ENCODE data around the gene METTL22. TPM values are rescaled to one million over a fixed set of nuclear protein-coding genes. Genes with fewer than 3 reads are reported as not detected.

The METTL22 gene
- total RNA-seq, 1 donor from 2014 or later, result 39.0 TPM

- H3K27me3 Mint-ChIP-seq (ENCODE audit: low read depth), result no peaks in the 10 kb centered on the region
- no peak overlapping the region for H3K27ac Mint-ChIP-seq
- H3K9me3 Mint-ChIP-seq, result no peaks in the 10 kb centered on the region
- peaks cover 14% of the 10 kb centered on the region for H3K4me1 Mint-ChIP-seq (ENCODE audit: low read depth)
- intact Hi-C loops (cut with micrococcal nuclease), result no loop called here
- H3K4me3 Mint-ChIP-seq (ENCODE audit: low read depth), result no peak overlapping the region
- peaks cover 64% of the 10 kb centered on the region for H3K36me3 Mint-ChIP-seq (ENCODE audit: low read depth)
- DNase-seq (ENCODE audit: low spot score), result no peak
Measured at GRCh38 chr16:8627456-8627855, 6.0 kb downstream of the METTL22 start.

GRCh38 chr16:8628981-8629725, 7.7 kb downstream of the METTL22 start:
- peaks cover 69% of the 10 kb centered on the region for H3K36me3 Mint-ChIP-seq (ENCODE audit: low read depth)

DNA sequence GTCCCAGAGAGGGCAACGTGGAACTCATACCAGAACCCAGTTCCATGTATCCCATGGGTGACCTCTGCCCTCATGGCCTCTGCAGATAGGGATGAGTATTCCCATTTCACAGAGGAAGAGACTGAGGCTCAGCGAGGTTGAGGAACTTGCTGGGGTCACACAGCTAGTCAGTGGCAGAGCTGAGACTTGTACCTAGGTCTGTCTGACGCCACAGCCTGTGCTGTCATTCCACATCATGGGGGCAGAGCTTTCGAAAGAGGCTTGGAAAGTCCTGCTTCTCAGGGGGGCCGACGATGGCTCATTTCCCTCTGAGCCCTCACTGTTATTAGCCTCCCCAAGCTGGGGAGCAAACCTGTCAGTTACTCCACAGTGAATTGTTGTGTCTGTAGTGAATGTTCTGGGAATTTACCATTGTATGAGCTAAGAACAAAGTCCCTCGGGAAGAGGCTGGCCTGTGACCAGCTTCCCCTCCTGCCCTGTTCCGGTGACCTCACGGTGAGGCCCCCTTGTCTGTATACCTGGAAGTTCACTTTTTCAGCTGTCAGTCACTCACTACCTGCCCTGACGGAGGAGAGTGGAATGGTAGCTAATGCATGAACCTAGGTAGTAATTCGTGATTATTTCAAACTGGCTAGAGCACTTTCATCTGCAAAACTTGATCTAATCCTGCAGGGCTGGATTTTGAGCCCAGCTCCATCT, 8.9 kb downstream of the METTL22 start:
- no peaks in the 10 kb centered on the region for H3K9me3 Mint-ChIP-seq
- no peaks in the 10 kb centered on the region for H3K4me1 Mint-ChIP-seq (ENCODE audit: low read depth)
- H3K27ac Mint-ChIP-seq, result no peak overlapping the region
- H3K27me3 Mint-ChIP-seq (ENCODE audit: low read depth), result no peaks in the 10 kb centered on the region
- intact Hi-C loops (cut with micrococcal nuclease), result no loop called here
- peaks cover 67% of the 10 kb centered on the region for H3K36me3 Mint-ChIP-seq (ENCODE audit: low read depth)
- DNase-seq (ENCODE audit: low spot score), result no peak
- no peak overlapping the region for H3K4me3 Mint-ChIP-seq (ENCODE audit: low read depth)

More at GRCh38 chr16:8628981-8629725, 7.7 kb downstream of the METTL22 start:
- no peak for DNase-seq (ENCODE audit: low spot score)
- intact Hi-C loops (cut with micrococcal nuclease), result no loop called here
- H3K27ac Mint-ChIP-seq, result no peak overlapping the region
- no peak overlapping the region for H3K4me3 Mint-ChIP-seq (ENCODE audit: low read depth)
- no peaks in the 10 kb centered on the region for H3K9me3 Mint-ChIP-seq
- no peaks in the 10 kb centered on the region for H3K27me3 Mint-ChIP-seq (ENCODE audit: low read depth)
- peaks cover 7% of the 10 kb centered on the region for H3K4me1 Mint-ChIP-seq (ENCODE audit: low read depth)

GRCh38 chr16:8631373-8631772, 9.9 kb downstream of the METTL22 start:
- Mint-ChIP-seq H3K27me3 (ENCODE audit: low read depth) (no peaks in the 10 kb centered on the region), H3K9me3 (no peaks in the 10 kb centered on the region), H3K27ac (no peak overlapping the region), H3K4me3 (ENCODE audit: low read depth) (no peak overlapping the region), H3K36me3 (ENCODE audit: low read depth) (peaks cover 63% of the 10 kb centered on the region), H3K4me1 (ENCODE audit: low read depth) (no peaks in the 10 kb centered on the region)
- DNase-seq (ENCODE audit: low spot score), result no peak
- intact Hi-C loops (cut with micrococcal nuclease), result no loop called here

- H3K4me3 Mint-ChIP-seq (ENCODE audit: low read depth), result no peak overlapping the region
- no peaks in the 10 kb centered on the region for H3K9me3 Mint-ChIP-seq
- H3K4me1 Mint-ChIP-seq (ENCODE audit: low read depth), result no peaks in the 10 kb centered on the region
- peaks cover 65% of the 10 kb centered on the region for H3K36me3 Mint-ChIP-seq (ENCODE audit: low read depth)
- H3K27ac Mint-ChIP-seq, result no peak overlapping the region
- no peaks in the 10 kb centered on the region for H3K27me3 Mint-ChIP-seq (ENCODE audit: low read depth)
- DNase-seq (ENCODE audit: low spot score), result no peak
- intact Hi-C loops (cut with micrococcal nuclease), result no loop called here
Measured at GRCh38 chr16:8631818-8632465, 10.4 kb downstream of the METTL22 start.

- no peak overlapping the region for H3K27ac Mint-ChIP-seq
- no peak overlapping the region for H3K4me3 Mint-ChIP-seq (ENCODE audit: low read depth)
- H3K27me3 Mint-ChIP-seq (ENCODE audit: low read depth), result no peaks in the 10 kb centered on the region
- no peaks in the 10 kb centered on the region for H3K4me1 Mint-ChIP-seq (ENCODE audit: low read depth)
- H3K9me3 Mint-ChIP-seq, result no peaks in the 10 kb centered on the region
- peaks cover 59% of the 10 kb centered on the region for H3K36me3 Mint-ChIP-seq (ENCODE audit: low read depth)
- intact Hi-C loops (cut with micrococcal nuclease), result no loop called here
- DNase-seq (ENCODE audit: low spot score), result no peak
Measured at GRCh38 chr16:8632675-8633182, 11.2 kb downstream of the METTL22 start.

GRCh38 chr16:8634991-8635736, 13.7 kb downstream of the METTL22 start:
- intact Hi-C loops (cut with micrococcal nuclease), result no loop called here
- Mint-ChIP-seq H3K9me3 (no peaks in the 10 kb centered on the region), H3K27ac (no peak overlapping the region), H3K36me3 (ENCODE audit: low read depth) (peaks cover 51% of the 10 kb centered on the region), H3K27me3 (ENCODE audit: low read depth) (no peaks in the 10 kb centered on the region), H3K4me1 (ENCODE audit: low read depth) (no peaks in the 10 kb centered on the region), H3K4me3 (ENCODE audit: low read depth) (no peak overlapping the region)
- DNase-seq (ENCODE audit: low spot score), result no peak

DNA sequence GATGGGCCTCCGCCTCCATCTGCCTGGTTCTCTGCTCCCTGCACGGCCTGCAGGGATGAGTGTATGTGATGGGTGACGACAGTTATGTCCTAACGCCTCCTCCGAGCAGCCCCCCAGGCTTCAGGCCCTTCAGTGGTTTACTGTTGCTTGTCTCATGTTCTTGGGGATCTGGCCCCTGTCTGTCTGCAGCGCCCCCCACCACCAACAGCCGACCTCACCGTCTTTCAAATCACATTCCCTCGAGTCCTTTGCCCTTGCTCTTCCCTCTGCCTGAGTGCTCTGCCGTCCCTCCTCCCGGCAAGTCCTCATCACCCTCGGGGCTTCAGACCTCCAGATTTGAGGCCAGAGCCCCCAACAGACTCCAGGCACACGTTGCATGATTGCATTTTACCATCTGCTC, 18.2 kb downstream of the METTL22 start:
- Mint-ChIP-seq H3K4me3 (ENCODE audit: low read depth) (no peak overlapping the region), H3K27me3 (ENCODE audit: low read depth) (no peaks in the 10 kb centered on the region), H3K27ac (no peak overlapping the region), H3K9me3 (no peaks in the 10 kb centered on the region), H3K4me1 (ENCODE audit: low read depth) (peaks cover 7% of the 10 kb centered on the region), H3K36me3 (ENCODE audit: low read depth) (peaks cover 68% of the 10 kb centered on the region)
- no peak for DNase-seq (ENCODE audit: low spot score)
- intact Hi-C loops (cut with micrococcal nuclease), result no loop called here

DNA sequence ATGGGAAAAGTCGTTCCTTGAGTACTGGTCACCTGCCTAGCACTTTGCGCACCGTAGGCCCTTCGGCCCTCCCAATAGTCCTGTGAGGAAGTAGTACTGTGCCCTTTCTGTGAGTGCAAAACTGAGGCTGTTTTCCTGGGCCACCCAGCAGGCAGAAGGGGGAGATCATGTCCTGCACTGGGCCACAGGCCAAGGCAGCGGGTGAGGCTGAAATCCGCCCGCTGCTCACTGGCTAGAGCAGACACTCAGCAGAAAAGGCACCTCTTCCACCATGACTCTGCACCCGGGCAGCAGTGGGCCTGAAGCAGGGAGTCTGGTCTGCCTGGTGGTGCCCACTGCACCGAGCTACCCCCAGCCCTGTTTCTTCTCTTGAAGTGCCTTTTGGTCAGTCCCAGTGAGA, 20.2 kb downstream of the METTL22 start:
- no peaks in the 10 kb centered on the region for H3K27me3 Mint-ChIP-seq (ENCODE audit: low read depth)
- no peaks in the 10 kb centered on the region for H3K9me3 Mint-ChIP-seq
- no peak for DNase-seq (ENCODE audit: low spot score)
- H3K27ac Mint-ChIP-seq, result no peak overlapping the region
- peaks cover 13% of the 10 kb centered on the region for H3K4me1 Mint-ChIP-seq (ENCODE audit: low read depth)
- peaks cover 69% of the 10 kb centered on the region for H3K36me3 Mint-ChIP-seq (ENCODE audit: low read depth)
- no peak overlapping the region for H3K4me3 Mint-ChIP-seq (ENCODE audit: low read depth)
- intact Hi-C loops (cut with micrococcal nuclease), result no loop called here

GRCh38 chr16:8642146-8642545, 20.6 kb downstream of the METTL22 start:
- intact Hi-C loops (cut with micrococcal nuclease), result no loop called here
- H3K27me3 Mint-ChIP-seq (ENCODE audit: low read depth), result no peaks in the 10 kb centered on the region
- H3K4me1 Mint-ChIP-seq (ENCODE audit: low read depth), result peaks cover 13% of the 10 kb centered on the region
- H3K9me3 Mint-ChIP-seq, result no peaks in the 10 kb centered on the region
- no peak overlapping the region for H3K27ac Mint-ChIP-seq
- no peak overlapping the region for H3K4me3 Mint-ChIP-seq (ENCODE audit: low read depth)
- DNase-seq (ENCODE audit: low spot score), result no peak
- peaks cover 71% of the 10 kb centered on the region for H3K36me3 Mint-ChIP-seq (ENCODE audit: low read depth)

DNA sequence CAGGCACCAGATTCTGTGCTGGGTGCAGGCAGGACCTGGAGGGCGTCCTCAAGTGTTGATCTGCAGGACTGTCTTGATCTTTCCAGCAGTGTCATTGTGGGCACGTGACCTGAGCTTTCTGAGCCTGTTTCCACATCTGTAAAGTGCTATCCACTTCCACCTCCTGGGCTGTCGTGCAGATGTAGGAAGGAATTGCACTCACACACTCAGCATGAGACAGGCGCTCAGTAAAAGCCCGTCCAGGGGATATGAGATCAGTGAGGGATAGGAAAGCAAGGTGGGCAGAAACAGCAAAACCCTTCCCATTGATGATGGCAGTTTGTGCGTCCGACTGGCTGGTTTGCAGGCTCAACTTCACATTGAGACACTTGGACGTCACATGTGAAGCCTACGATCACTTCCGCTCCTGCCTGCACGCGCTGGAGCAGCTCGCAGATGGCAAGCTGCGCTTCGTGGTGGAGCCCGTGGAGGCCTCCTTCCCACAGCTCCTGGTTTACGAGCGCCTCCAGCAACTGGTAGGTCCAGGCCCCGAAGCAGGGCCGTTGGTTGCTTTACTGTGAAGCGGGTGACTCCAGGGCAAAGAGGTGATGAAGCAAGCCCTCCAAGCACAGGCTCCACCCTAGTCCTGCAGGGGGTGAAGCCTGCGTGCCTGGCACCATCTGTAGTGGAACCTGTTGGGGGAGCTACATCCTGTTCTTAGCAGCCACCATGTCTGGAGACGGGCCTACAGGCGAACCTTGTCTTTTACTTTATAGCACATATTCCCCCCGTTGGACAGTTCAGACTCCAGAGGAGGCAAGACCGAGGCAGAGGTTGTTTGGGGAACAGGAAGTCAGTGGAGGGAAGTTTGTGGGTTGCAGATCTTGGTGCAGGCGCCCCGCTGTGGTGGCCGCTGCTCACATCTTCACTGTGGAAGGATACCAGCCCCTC, 23.0 kb downstream of the METTL22 start:
- intact Hi-C loops (cut with micrococcal nuclease), result no loop called here
- Mint-ChIP-seq H3K27ac (peak overlapping the region; percentile 73), H3K4me3 (ENCODE audit: low read depth) (no peak overlapping the region), H3K27me3 (ENCODE audit: low read depth) (no peaks in the 10 kb centered on the region), H3K36me3 (ENCODE audit: low read depth) (peaks cover 73% of the 10 kb centered on the region), H3K9me3 (no peaks in the 10 kb centered on the region), H3K4me1 (ENCODE audit: low read depth) (peaks cover 13% of the 10 kb centered on the region)
- no peak for DNase-seq (ENCODE audit: low spot score)

GRCh38 chr16:8645141-8645521, 23.6 kb downstream of the METTL22 start:
- intact Hi-C loops (cut with micrococcal nuclease), result no loop called here
- Mint-ChIP-seq H3K9me3 (no peaks in the 10 kb centered on the region), H3K4me3 (ENCODE audit: low read depth) (no peak overlapping the region), H3K4me1 (ENCODE audit: low read depth) (peaks cover 13% of the 10 kb centered on the region), H3K27ac (peak overlapping the region; percentile 73), H3K36me3 (ENCODE audit: low read depth) (peaks cover 67% of the 10 kb centered on the region), H3K27me3 (ENCODE audit: low read depth) (no peaks in the 10 kb centered on the region)
- no peak for DNase-seq (ENCODE audit: low spot score)
